ENCODE measurements around the gene ZNF385D. TPM values are rescaled to one million over a fixed set of nuclear protein-coding genes. Genes with fewer than 3 reads are reported as not detected.

ZNF385D gene
- total RNA-seq, 1 experiment from 2014 or later = 9.6 TPM

GRCh38 chr3:21691036-21691435, 60.0 kb downstream of the ZNF385D start (continued):
- TF ChIP-seq MYBL2 (CRISPR knock-in tag; IDR thresholded peaks at IDR 0.05) (no peak), NFYB (CRISPR knock-in tag; conservative IDR thresholded peaks at IDR 0.05; ENCODE audit: low read depth) (no peak), HMGA2 (CRISPR knock-in tag; IDR thresholded peaks at IDR 0.05) (no peak), FOXJ3 (CRISPR knock-in tag; IDR thresholded peaks at IDR 0.05; ENCODE audit: borderline replicate concordance) (no peak)

- ATAC-seq (no peak), DNase-seq (ENCODE audit: low spot score) (no peak)
- Mint-ChIP-seq H3K4me3 (no peak overlapping the region), H3K27ac (no peak overlapping the region), H3K36me3 (no peaks in the 10 kb centered on the region), H3K9me3 (no peaks in the 10 kb centered on the region), H3K27me3 (ENCODE audit: low read depth) (no peaks in the 10 kb centered on the region), H3K4me1 (peaks cover 42% of the 10 kb centered on the region)
- TF ChIP-seq AR (CRISPR knock-in tag; IDR thresholded peaks at IDR 0.05) (no peak), ATF3 (CRISPR knock-in tag; conservative IDR thresholded peaks at IDR 0.05) (no peak), MAX (CRISPR knock-in tag; IDR thresholded peaks at IDR 0.05) (no peak), ZNF121 (CRISPR knock-in tag; IDR thresholded peaks at IDR 0.05) (no peak), JAZF1 (CRISPR knock-in tag; IDR thresholded peaks at IDR 0.05) (no peak), NFE2L1 (CRISPR knock-in tag; IDR thresholded peaks at IDR 0.05) (no peak), SP1 (CRISPR knock-in tag; conservative IDR thresholded peaks at IDR 0.05) (no peak), TEAD1 (CRISPR knock-in tag; IDR thresholded peaks at IDR 0.05) (no peak), CBFB (CRISPR knock-in tag; IDR thresholded peaks at IDR 0.05; ENCODE audit: low read depth) (no peak), USF2 (CRISPR knock-in tag; IDR thresholded peaks at IDR 0.05) (no peak), CDX4 (CRISPR knock-in tag; IDR thresholded peaks at IDR 0.05; ENCODE audit: borderline replicate concordance) (no peak), USF1 (CRISPR knock-in tag; IDR thresholded peaks at IDR 0.05) (no peak), MXD4 (CRISPR knock-in tag; IDR thresholded peaks at IDR 0.05; ENCODE audit: borderline replicate concordance) (no peak), ZNF281 (CRISPR knock-in tag; IDR thresholded peaks at IDR 0.05) (no peak), TP53 (CRISPR knock-in tag; IDR thresholded peaks at IDR 0.05) (no peak), ZNF396 (CRISPR knock-in tag; IDR thresholded peaks at IDR 0.05; ENCODE audit: borderline replicate concordance) (no peak), E2F5 (CRISPR knock-in tag; IDR thresholded peaks at IDR 0.05) (no peak), ZSCAN18 (CRISPR knock-in tag; IDR thresholded peaks at IDR 0.05) (no peak), RORB (CRISPR knock-in tag; IDR thresholded peaks at IDR 0.05) (no peak), FOXP1 (CRISPR knock-in tag; IDR thresholded peaks at IDR 0.05; ENCODE audit: borderline replicate concordance) (no peak)
- ChIA-PET POLR2A (no interaction called here), CTCF (no interaction called here)
These were observed 68.8 kb downstream of the ZNF385D start for GRCh38 chr3:21682206-21682605.
